OCI-LY1 (cell line): Measurements from ENCODE around the gene COL25A1.

Source experiments
- H2AFZ ChIP-seq: fragments of 200-600 bp; sonication (generic), shearing (Covaris generic); 2 replicates; pipeline ENCODE4 v1.6.0; 2014; ENCODE audit warnings: antibody characterized with exemption, mild to moderate bottlenecking, low read length
- H3F3A ChIP-seq: fragments of 200-600 bp; sonication (generic), shearing (Covaris generic); 2 replicates; pipeline ENCODE4 v1.6.0; 2014; ENCODE audit warnings: mild to moderate bottlenecking, antibody characterized with exemption, low read length, moderate library complexity; ENCODE audit not compliant: insufficient read depth
- H3K27ac ChIP-seq: fragments of 200-600 bp; sonication (generic); 2 replicates; pipeline ENCODE4 v1.5.1; 2014; ENCODE audit warnings: low read length, mixed run types, mild to moderate bottlenecking, low read depth; ENCODE audit not compliant: poor library complexity, severe bottlenecking
- H3K27me3 ChIP-seq: fragments of 200-600 bp; sonication (generic); 2 replicates; pipeline ENCODE4 v1.6.0; 2014; ENCODE audit warnings: antibody characterized with exemption, mild to moderate bottlenecking, low read length, moderate library complexity; ENCODE audit not compliant: insufficient read depth
- H3K36me3 ChIP-seq: fragments of 200-600 bp; sonication (generic); 2 replicates; pipeline ENCODE4 v1.6.1; 2014; ENCODE audit warnings: mild to moderate bottlenecking, antibody characterized with exemption, low read length, moderate library complexity, mixed read lengths; ENCODE audit not compliant: insufficient read depth
- H3K4me1 ChIP-seq: fragments of 200-600 bp; sonication (generic); 2 replicates; pipeline ENCODE4 v1.5.1; 2014; ENCODE audit warnings: mild to moderate bottlenecking, low read length, moderate library complexity; ENCODE audit not compliant: insufficient read depth, severe bottlenecking
- H3K4me2 ChIP-seq: fragments of 200-600 bp; sonication (generic), shearing (Covaris generic); 2 replicates; pipeline ENCODE4 v1.6.1; 2014; ENCODE audit warnings: low read length
- H3K4me3 ChIP-seq: fragments of 200-600 bp; sonication (generic); 2 replicates; pipeline ENCODE4 v1.5.1; 2014; ENCODE audit warnings: low read length, low read depth, mild to moderate bottlenecking, mixed read lengths; ENCODE audit not compliant: poor library complexity, severe bottlenecking
- H3K79me2 ChIP-seq: fragments of 200-600 bp; shearing (Covaris generic); 2 replicates; pipeline ENCODE4 v1.6.1; 2016; ENCODE audit warnings: mixed run types, low read length, mixed read lengths; ENCODE audit not compliant: insufficient read depth
- H3K9ac ChIP-seq: fragments of 200-600 bp; sonication (generic), shearing (Covaris generic); 2 replicates; pipeline ENCODE4 v1.6.1; 2014; ENCODE audit warnings: mild to moderate bottlenecking, low read length, mixed read lengths
- H3K9me2 ChIP-seq: fragments of 200-600 bp; sonication (generic), shearing (Covaris generic); 2 replicates; pipeline ENCODE4 v1.6.1; 2014; ENCODE audit warnings: low read depth, mild to moderate bottlenecking, low read length, mixed read lengths
- H3K9me3 ChIP-seq: fragments of 200-600 bp; shearing (Covaris generic); 2 replicates; pipeline ENCODE4 v1.6.1; 2014; ENCODE audit warnings: low read length, mixed read lengths
- H4K20me1 ChIP-seq: fragments of 200-600 bp; sonication (generic), shearing (Covaris generic); 2 replicates; pipeline ENCODE4 v1.6.0; 2016; ENCODE audit warnings: mild to moderate bottlenecking, low read length; ENCODE audit not compliant: insufficient read depth
- EZH2 ChIP-seq: fragments of 200-600 bp; sonication (generic), shearing (Covaris generic); IDR thresholded peaks from 2 replicates; pipeline ENCODE4 v1.8.0; 2017; ENCODE audit warnings: borderline replicate concordance, mixed run types, mild to moderate bottlenecking, antibody characterized with exemption, low read length, moderate library complexity, mixed read lengths
- TF ChIP-seq, protein P1 (sequence below): fragments of 200-600 bp; sonication (generic), shearing (Covaris generic); IDR thresholded peaks from 2 replicates; pipeline ENCODE4 v1.5.1; 2017; ENCODE audit warnings: mild to moderate bottlenecking, antibody characterized with exemption, low read length, moderate library complexity, mixed read lengths

The COL25A1 gene

DNA sequence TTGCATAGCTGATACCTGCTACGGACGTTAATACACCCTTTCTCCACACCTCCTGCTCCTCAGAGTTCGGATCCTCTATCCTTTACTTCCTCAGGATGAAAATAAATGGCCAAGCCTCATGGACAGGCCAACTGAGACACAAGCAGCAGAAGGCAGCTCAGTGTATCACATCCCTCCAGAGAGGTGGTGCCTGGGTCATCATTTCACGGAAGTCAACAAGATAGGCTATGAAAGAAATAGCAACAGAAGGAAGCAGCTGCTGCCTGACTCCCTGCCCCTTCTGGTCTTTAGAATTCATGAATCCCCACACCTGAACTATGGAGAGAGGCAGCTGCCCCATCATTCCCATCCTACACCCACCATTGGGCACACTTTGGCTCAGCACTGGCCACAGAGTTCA lies 272.5 kb downstream of the COL25A1 start:
- H3K9me2 ChIP-seq, result no peaks in the 10 kb centered on the region
- no peaks in the 10 kb centered on the region for H3K79me2 ChIP-seq
- no peaks in the 10 kb centered on the region for H3K27me3 ChIP-seq
- no peak overlapping the region for H2AFZ ChIP-seq
- H3K4me1 ChIP-seq, result no peaks in the 10 kb centered on the region
- no peaks in the 10 kb centered on the region for H3K36me3 ChIP-seq
- no peaks in the 10 kb centered on the region for H3K9me3 ChIP-seq
- no peak overlapping the region for H3K9ac ChIP-seq
- TF ChIP-seq EZH2, result no peak
- TF ChIP-seq, protein P1, sequence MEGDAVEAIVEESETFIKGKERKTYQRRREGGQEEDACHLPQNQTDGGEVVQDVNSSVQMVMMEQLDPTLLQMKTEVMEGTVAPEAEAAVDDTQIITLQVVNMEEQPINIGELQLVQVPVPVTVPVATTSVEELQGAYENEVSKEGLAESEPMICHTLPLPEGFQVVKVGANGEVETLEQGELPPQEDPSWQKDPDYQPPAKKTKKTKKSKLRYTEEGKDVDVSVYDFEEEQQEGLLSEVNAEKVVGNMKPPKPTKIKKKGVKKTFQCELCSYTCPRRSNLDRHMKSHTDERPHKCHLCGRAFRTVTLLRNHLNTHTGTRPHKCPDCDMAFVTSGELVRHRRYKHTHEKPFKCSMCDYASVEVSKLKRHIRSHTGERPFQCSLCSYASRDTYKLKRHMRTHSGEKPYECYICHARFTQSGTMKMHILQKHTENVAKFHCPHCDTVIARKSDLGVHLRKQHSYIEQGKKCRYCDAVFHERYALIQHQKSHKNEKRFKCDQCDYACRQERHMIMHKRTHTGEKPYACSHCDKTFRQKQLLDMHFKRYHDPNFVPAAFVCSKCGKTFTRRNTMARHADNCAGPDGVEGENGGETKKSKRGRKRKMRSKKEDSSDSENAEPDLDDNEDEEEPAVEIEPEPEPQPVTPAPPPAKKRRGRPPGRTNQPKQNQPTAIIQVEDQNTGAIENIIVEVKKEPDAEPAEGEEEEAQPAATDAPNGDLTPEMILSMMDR, result no peak
- no peak overlapping the region for H3K4me3 ChIP-seq
- no peaks in the 10 kb centered on the region for H3F3A ChIP-seq
- H3K4me2 ChIP-seq, result no peak overlapping the region
- H4K20me1 ChIP-seq, result no peaks in the 10 kb centered on the region
- no peak overlapping the region for H3K27ac ChIP-seq

DNA sequence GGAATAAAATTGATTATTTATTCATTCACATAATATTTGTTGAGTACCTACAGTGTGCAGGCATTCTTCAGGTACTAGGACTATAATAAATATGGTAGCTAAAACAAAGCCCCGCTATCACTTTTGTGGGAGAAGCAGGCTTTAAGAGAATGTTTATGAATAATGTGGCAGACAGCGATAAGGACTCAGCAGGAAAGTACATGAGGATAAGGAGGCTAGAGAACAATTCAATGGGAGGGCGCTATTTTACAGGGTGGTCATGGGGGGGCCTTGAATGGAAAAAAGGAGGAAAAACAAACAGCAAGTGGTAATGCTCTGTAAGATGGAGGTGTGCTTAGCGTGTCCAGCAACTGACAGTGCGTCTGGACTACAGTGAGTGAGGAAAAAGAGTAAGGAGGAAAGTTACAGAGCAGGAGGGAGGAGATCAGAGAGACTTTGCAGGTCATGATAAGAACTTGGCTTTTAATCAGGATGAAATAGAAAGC lies 275.4 kb downstream of the COL25A1 start:
- H3K4me3 ChIP-seq, result no peak overlapping the region
- no peak overlapping the region for H3K9ac ChIP-seq
- no peaks in the 10 kb centered on the region for H3K4me1 ChIP-seq
- H4K20me1 ChIP-seq, result no peaks in the 10 kb centered on the region
- H3K9me3 ChIP-seq, result no peaks in the 10 kb centered on the region
- H3F3A ChIP-seq, result no peaks in the 10 kb centered on the region
- no peaks in the 10 kb centered on the region for H3K36me3 ChIP-seq
- no peak for TF ChIP-seq EZH2
- TF ChIP-seq, protein P1, result no peak
- no peak overlapping the region for H3K4me2 ChIP-seq
- no peaks in the 10 kb centered on the region for H3K27me3 ChIP-seq
- no peaks in the 10 kb centered on the region for H3K9me2 ChIP-seq
- H3K79me2 ChIP-seq, result no peaks in the 10 kb centered on the region
- H2AFZ ChIP-seq, result no peak overlapping the region
- no peak overlapping the region for H3K27ac ChIP-seq

DNA sequence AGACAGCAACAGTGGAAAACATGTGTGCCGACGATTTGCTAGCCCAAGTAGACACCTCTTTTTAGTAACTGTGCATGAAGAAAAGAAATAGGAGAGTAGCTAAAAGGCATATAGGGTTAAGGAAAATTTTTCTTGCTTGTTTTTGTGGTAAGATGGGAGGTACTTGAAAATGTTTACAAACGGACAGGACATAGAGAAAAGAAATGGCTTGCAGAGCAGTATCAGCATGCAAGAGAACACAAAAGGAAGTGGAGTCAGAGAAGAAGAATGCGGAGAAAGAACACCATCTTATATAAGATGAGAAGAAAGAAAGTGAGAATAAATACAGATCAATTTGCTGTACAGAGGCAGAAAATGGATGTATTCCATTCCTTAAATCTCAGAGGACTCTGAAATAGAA lies 275.9 kb downstream of the COL25A1 start:
- Histone ChIP-seq H3K27me3 (no peaks in the 10 kb centered on the region), H2AFZ (no peak overlapping the region), H3K79me2 (no peaks in the 10 kb centered on the region), H3K9me3 (no peaks in the 10 kb centered on the region), H4K20me1 (no peaks in the 10 kb centered on the region), H3K4me2 (no peak overlapping the region), H3K9ac (no peak overlapping the region), H3K9me2 (no peaks in the 10 kb centered on the region), H3K27ac (no peak overlapping the region), H3K4me1 (no peaks in the 10 kb centered on the region), H3F3A (no peaks in the 10 kb centered on the region), H3K36me3 (no peaks in the 10 kb centered on the region), H3K4me3 (no peak overlapping the region)
- no peak for TF ChIP-seq EZH2
- TF ChIP-seq, protein P1, result no peak
